AG10803 (cell line): ENCODE data around the gene ASPN.
"Not testable (repeated sequence)": the region's sequence is repeated elsewhere in the genome, so short reads cannot be mapped to it uniquely, and the experiment has no call there.

Source experiments
- DNase-seq: peaks from one replicate; pipeline ENCODE4 v3.0.0; 2010; ENCODE audit warnings: low read depth
- H3K4me3 ChIP-seq: 2 replicates; pipeline ENCODE4 v1.5.1; 2011; ENCODE audit warnings: mild to moderate bottlenecking, low read length, control low read depth
- CTCF ChIP-seq: conservative IDR thresholded peaks from 2 replicates; pipeline ENCODE4 v1.5.1; 2011; ENCODE audit warnings: mild to moderate bottlenecking, low read length, control low read depth, inconsistent platforms

ASPN gene

DNA sequence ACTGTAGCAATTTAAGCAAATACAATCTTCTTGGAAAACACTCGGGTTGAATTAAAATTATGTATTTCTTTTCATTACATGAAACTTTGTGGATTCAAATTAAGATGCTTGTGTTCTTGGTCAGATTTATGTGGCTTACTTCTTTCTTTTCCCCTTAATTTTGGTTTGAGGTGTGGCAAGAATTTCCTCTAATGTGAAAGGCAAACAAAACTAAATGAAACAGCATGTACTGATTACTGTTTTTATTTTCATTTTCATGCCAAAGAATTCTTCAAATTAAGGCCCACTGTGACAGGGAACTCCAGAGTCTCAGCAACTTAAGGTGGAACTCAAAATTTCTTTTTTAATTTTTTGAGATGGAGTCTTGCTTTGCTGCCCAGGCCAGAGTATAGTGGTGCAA is 58.0 kb downstream of the ASPN start, which contains the start of gene OMD:
Gene OMD (minus strand): TSS at position 132 of the 400 bp plus-strand sequence. CDS start 6,913 bp downstream, outside the sequence.
- H3K4me3 ChIP-seq = peak within 1 kb of the TSS; percentile 2; the same call in 1 of the 2 replicates
- DNase-seq = peak; percentile 88
- no peak for TF ChIP-seq CTCF

- H3K4me3 ChIP-seq = peak overlapping the region; percentile 2; the same call in 1 of the 2 replicates
- no peak for DNase-seq
- no peak for TF ChIP-seq CTCF
These were observed 58.7 kb downstream of the ASPN start for GRCh38 chr9:92423612-92424011.

- no peak for DNase-seq
- no peak overlapping the region for H3K4me3 ChIP-seq
- no peak for TF ChIP-seq CTCF
These were observed 59.5 kb downstream of the ASPN start for GRCh38 chr9:92422611-92423338.

GRCh38 chr9:92414566-92414965 is 67.7 kb downstream of the ASPN start:
- DNase-seq = no peak
- no peak overlapping the region for H3K4me3 ChIP-seq
- TF ChIP-seq CTCF = no peak

DNA sequence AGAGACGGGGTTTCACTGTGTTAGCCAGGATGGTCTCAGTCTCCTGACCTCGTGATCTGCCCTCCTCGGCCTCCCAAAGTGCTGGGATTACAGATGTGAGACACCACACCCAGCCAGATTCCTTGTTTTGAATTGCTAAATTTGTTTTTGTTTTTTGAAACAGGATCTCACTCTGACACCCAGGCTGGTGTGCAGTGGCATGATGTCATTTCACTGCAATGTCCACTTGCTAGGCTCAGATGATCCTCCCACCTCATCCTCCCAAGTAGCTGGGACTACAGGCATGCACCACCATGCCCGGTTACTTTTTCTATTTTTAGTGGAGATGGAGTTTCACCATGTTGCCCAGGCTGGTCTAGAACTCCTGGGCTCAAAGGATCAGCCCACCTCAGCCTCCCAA is 71.1 kb downstream of the ASPN start:
- H3K4me3 ChIP-seq, DNase-seq: not testable (repeated sequence)

GRCh38 chr9:92408747-92409478 is 73.4 kb downstream of the ASPN start:
- no peak for DNase-seq
- no peak overlapping the region for H3K4me3 ChIP-seq
- no peak for TF ChIP-seq CTCF

- peak; percentile 44 for DNase-seq
- no peak for TF ChIP-seq CTCF
- H3K4me3 ChIP-seq = no peak overlapping the region
These were observed 74.5 kb downstream of the ASPN start for GRCh38 chr9:92407818-92408217.
